Measurements from ENCODE around the gene DHX57. TPM values are rescaled to one million over a fixed set of nuclear protein-coding genes. Genes with fewer than 3 reads are reported as not detected.
A peak's percentile ranks its signal among the peaks of the same experiment; 100 is the strongest.

Gene DHX57
- total RNA-seq, 4 donors from 2014 or later, result 12.0 to 23.3 (median 16.4) TPM

GRCh38 chr2:38754506-38754905 lies 121.2 kb downstream of the DHX57 start:
- DNase-seq (ENCODE audit: low spot score in 2 of 2), result no peak
- 37% methylated on average over 3 of the region's 3 CpGs for WGBS
- H3K27me3 ChIP-seq, result no peaks in the 10 kb centered on the region
- no peak for TF ChIP-seq POLR2A (IDR thresholded peaks at IDR 0.05)
- no peak for TF ChIP-seq EP300 (IDR thresholded peaks at IDR 0.05)
- TF ChIP-seq CTCF (IDR thresholded peaks at IDR 0.05), result no peak
- no peak for TF ChIP-seq POLR2AphosphoS5 (IDR thresholded peaks at IDR 0.05)
- no peaks in the 10 kb centered on the region for H3K36me3 ChIP-seq
- H3K4me3 ChIP-seq, result peak overlapping the region; percentile 24
- H3K9me3 ChIP-seq, result no peaks in the 10 kb centered on the region
- H3K4me1 ChIP-seq, result peaks cover 18% of the 10 kb centered on the region
- H3K27ac ChIP-seq, result no peak overlapping the region

- no peak overlapping the region for H3K27ac ChIP-seq
- H3K9me3 ChIP-seq, result no peaks in the 10 kb centered on the region
- H3K4me3 ChIP-seq, result peak overlapping the region; percentile 24
- no peaks in the 10 kb centered on the region for H3K27me3 ChIP-seq
- DNase-seq (ENCODE audit: low spot score in 2 of 2), result no peak
- TF ChIP-seq POLR2AphosphoS5 (IDR thresholded peaks at IDR 0.05), result no peak
- TF ChIP-seq EP300 (IDR thresholded peaks at IDR 0.05), result no peak
- TF ChIP-seq CTCF (IDR thresholded peaks at IDR 0.05), result no peak
- no peak for TF ChIP-seq POLR2A (IDR thresholded peaks at IDR 0.05)
- H3K36me3 ChIP-seq, result peaks cover 2% of the 10 kb centered on the region
- H3K4me1 ChIP-seq, result peaks cover 22% of the 10 kb centered on the region
Measured at GRCh38 chr2:38754049-38754448, 121.7 kb downstream of the DHX57 start.

- 31% methylated on average over 18 of the region's 18 CpGs for whole genome bisulfite sequencing
- H3K4me1 ChIP-seq, result peaks cover 43% of the 10 kb centered on the region
- peak overlapping the region; percentile 100 for H3K27ac ChIP-seq
- no peak for TF ChIP-seq EP300 (IDR thresholded peaks at IDR 0.05)
- TF ChIP-seq CTCF (IDR thresholded peaks at IDR 0.05), result peak in 1 of 2 donors; percentile 19
- no peak for TF ChIP-seq POLR2A (IDR thresholded peaks at IDR 0.05)
- TF ChIP-seq POLR2AphosphoS5 (IDR thresholded peaks at IDR 0.05), result no peak
- H3K9me3 ChIP-seq, result no peaks in the 10 kb centered on the region
- DNase-seq (ENCODE audit: low spot score in 2 of 2), result no peak
- peak overlapping the region; percentile 93 for H3K4me3 ChIP-seq
- peaks cover 24% of the 10 kb centered on the region for H3K36me3 ChIP-seq
- H3K27me3 ChIP-seq, result no peaks in the 10 kb centered on the region
Measured at GRCh38 chr2:38751596-38752410, 123.9 kb downstream of the DHX57 start.

- under 1% methylated on average over 57 of the region's 68 CpGs for WGBS
- peaks cover 45% of the 10 kb centered on the region for H3K4me1 ChIP-seq
- TF ChIP-seq EP300 (IDR thresholded peaks at IDR 0.05), result no peak
- peak; percentile 100 for TF ChIP-seq POLR2A (IDR thresholded peaks at IDR 0.05)
- no peak for TF ChIP-seq CTCF (IDR thresholded peaks at IDR 0.05)
- peak; percentile 100 for TF ChIP-seq POLR2AphosphoS5 (IDR thresholded peaks at IDR 0.05)
Measured at GRCh38 chr2:38750891-38751595, 124.7 kb downstream of the DHX57 start, which contains the start of gene SRSF7. Gene SRSF7 (minus strand): TSS chr2:38751361. CDS start chr2:38751256, 105 bp downstream.

More at GRCh38 chr2:38750891-38751595, 124.7 kb downstream of the DHX57 start, which contains the start of gene SRSF7:
- H3K27ac ChIP-seq, result peak within 1 kb of the TSS; percentile 100
- DNase-seq (ENCODE audit: low spot score in 2 of 2), result peak; percentile 99
- H3K4me3 ChIP-seq, result peak within 1 kb of the TSS; percentile 93
- no peaks in the 10 kb centered on the region for H3K27me3 ChIP-seq
- H3K36me3 ChIP-seq, result peaks cover 32% of the 10 kb centered on the region
- H3K9me3 ChIP-seq, result no peaks in the 10 kb centered on the region
